ENCODE results near the gene LAMA1. TPM values are rescaled to one million over a fixed set of nuclear protein-coding genes. Genes with fewer than 3 reads are reported as not detected.

LAMA1 gene
- total RNA-seq, 2 donors from 2014 or later, result 0.15 to 1.1 TPM

DNA sequence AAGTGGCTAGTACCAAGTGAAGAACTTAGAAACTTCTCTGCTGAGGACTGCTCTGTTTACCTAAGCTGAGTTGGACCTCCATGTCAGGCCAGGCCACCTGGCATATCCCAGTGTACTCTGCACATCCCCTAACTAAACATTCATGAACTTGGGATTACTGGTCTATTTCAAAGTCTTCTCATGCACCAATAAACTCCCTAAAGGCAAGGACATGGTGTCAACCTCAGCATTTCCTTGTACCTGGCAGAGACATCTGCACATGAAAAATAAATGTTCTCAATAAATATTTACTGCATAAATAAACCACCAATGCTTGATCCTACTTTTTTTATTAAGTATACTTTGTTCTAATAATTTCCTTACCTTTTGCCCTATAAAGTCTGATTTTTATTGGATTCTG is 124.8 kb downstream of the LAMA1 start:
- H3K4me1 ChIP-seq, result no peaks in the 10 kb centered on the region
- H3K27ac ChIP-seq, result no peak overlapping the region
- H3K4me3 ChIP-seq, result no peak overlapping the region
- H3K9me3 ChIP-seq, result no peaks in the 10 kb centered on the region
- TF ChIP-seq, protein P1, sequence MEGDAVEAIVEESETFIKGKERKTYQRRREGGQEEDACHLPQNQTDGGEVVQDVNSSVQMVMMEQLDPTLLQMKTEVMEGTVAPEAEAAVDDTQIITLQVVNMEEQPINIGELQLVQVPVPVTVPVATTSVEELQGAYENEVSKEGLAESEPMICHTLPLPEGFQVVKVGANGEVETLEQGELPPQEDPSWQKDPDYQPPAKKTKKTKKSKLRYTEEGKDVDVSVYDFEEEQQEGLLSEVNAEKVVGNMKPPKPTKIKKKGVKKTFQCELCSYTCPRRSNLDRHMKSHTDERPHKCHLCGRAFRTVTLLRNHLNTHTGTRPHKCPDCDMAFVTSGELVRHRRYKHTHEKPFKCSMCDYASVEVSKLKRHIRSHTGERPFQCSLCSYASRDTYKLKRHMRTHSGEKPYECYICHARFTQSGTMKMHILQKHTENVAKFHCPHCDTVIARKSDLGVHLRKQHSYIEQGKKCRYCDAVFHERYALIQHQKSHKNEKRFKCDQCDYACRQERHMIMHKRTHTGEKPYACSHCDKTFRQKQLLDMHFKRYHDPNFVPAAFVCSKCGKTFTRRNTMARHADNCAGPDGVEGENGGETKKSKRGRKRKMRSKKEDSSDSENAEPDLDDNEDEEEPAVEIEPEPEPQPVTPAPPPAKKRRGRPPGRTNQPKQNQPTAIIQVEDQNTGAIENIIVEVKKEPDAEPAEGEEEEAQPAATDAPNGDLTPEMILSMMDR (IDR thresholded peaks at IDR 0.05), result no peak
- DNase-seq (ENCODE audit: low spot score), result no peak
- no peaks in the 10 kb centered on the region for H3K27me3 ChIP-seq
- H3K36me3 ChIP-seq, result no peaks in the 10 kb centered on the region

DNA sequence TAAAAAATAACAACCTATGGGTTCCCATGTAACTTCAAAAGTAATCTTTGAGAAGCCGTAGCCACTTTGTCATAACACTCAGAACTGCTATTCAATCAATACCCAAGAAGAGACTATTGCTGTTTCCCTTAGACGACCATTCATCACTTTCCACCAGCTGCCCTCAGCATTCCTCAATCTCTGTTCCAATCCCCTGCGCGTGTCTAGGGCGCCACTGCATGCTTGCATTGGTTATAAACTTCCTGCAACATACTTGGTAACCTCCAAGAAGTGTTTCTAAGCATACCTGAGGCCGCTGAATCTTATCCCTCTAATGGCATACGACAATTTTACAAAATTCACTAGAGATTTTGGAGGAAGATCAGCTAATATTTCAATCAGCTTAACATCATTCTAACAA is 134.2 kb downstream of the LAMA1 start:
- Histone ChIP-seq H3K36me3 (no peaks in the 10 kb centered on the region), H3K4me3 (no peak overlapping the region), H3K9me3 (no peaks in the 10 kb centered on the region), H3K4me1 (no peaks in the 10 kb centered on the region), H3K27ac (no peak overlapping the region), H3K27me3 (no peaks in the 10 kb centered on the region)
- TF ChIP-seq, protein P1 (IDR thresholded peaks at IDR 0.05), result no peak
- no peak for DNase-seq (ENCODE audit: low spot score)

DNA sequence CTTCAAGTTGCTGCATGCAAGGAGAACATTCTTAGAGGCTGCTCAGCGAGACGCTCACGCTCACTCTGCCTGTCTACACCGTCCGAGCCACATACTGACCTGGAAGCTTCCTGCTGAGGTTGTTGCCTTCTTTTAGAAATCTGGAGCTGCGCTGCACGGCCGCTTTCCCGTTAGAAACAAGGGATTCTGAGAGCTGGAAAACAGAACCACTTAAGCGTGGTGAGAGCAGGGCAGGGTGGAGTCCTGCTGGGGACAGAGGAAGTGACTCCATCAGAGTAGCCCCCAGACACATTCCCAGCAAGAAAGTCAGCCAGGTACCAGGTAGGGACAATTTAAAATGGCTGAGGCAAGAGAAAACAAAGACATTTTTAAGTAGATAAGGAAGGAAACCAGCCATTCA is 135.2 kb downstream of the LAMA1 start:
- no peaks in the 10 kb centered on the region for H3K4me1 ChIP-seq
- DNase-seq (ENCODE audit: low spot score), result no peak
- H3K36me3 ChIP-seq, result no peaks in the 10 kb centered on the region
- TF ChIP-seq, protein P1 (IDR thresholded peaks at IDR 0.05), result no peak
- H3K4me3 ChIP-seq, result no peak overlapping the region
- no peak overlapping the region for H3K27ac ChIP-seq
- H3K27me3 ChIP-seq, result no peaks in the 10 kb centered on the region
- no peaks in the 10 kb centered on the region for H3K9me3 ChIP-seq

DNA sequence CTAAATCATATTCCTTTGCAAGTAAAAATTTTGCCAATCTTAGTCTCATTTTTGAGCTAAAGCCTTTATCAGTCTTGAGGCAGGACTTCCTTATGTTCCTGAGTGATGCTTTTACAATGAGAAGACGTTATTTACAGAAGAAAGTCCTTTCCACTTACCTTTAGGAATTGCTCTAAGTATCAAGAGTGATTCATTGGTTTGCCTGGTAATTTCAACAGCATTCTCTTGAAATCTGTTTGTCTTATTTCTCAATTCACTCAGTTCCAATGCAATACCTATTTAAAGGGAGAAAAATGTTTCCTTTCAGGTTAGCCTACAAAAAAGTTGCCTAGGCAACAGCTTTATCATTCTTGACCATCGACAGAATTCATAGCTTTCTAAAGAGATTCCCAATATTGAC is 137.2 kb downstream of the LAMA1 start:
- no peaks in the 10 kb centered on the region for H3K27me3 ChIP-seq
- H3K9me3 ChIP-seq, result no peaks in the 10 kb centered on the region
- TF ChIP-seq, protein P1 (IDR thresholded peaks at IDR 0.05), result no peak
- no peak overlapping the region for H3K27ac ChIP-seq
- H3K4me3 ChIP-seq, result no peak overlapping the region
- no peaks in the 10 kb centered on the region for H3K4me1 ChIP-seq
- DNase-seq (ENCODE audit: low spot score), result no peak
- H3K36me3 ChIP-seq, result no peaks in the 10 kb centered on the region

DNA sequence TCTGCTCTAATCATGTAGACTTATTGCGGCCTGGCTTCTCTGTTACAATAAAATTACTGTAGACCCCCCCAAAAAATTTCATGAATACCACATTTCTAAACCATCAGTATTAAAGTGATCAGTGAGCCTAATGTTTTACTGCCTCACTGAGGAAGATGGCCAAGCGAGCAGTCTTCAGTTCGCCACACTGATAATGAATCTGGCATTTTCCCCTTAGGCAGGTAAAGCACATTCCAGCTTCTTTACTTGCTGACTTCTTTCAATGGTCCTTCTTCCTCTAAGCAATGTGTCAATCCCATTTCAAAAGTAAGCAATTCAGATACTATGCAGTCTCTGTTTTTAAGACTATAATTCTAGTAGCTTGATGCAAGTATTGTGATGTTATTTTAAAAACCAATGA is 137.6 kb downstream of the LAMA1 start:
- no peaks in the 10 kb centered on the region for H3K36me3 ChIP-seq
- DNase-seq (ENCODE audit: low spot score), result no peak
- TF ChIP-seq, protein P1 (IDR thresholded peaks at IDR 0.05), result no peak
- no peaks in the 10 kb centered on the region for H3K27me3 ChIP-seq
- H3K27ac ChIP-seq, result no peak overlapping the region
- H3K4me1 ChIP-seq, result no peaks in the 10 kb centered on the region
- no peak overlapping the region for H3K4me3 ChIP-seq
- no peaks in the 10 kb centered on the region for H3K9me3 ChIP-seq

DNA sequence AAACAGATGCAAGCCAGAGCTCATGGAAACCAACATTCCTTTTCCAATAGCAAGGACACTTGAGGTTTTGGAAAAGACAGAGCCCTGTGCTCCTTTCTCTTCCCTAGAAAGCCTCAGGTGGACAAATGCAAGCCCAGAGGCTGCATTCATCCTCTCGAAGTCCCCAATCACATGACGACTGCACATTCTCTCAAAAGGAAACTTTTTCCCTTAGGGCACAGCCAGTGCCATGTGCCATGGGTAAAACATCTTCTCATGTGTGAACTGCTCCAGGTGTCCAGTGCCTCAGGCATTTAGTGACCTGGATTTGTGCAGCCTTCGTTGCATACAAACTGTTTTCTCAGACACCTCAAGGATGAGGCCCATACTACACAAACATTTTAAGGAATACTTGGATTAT is 140.7 kb downstream of the LAMA1 start:
- Histone ChIP-seq H3K27ac (no peak overlapping the region), H3K4me1 (no peaks in the 10 kb centered on the region), H3K36me3 (no peaks in the 10 kb centered on the region), H3K27me3 (no peaks in the 10 kb centered on the region), H3K9me3 (no peaks in the 10 kb centered on the region), H3K4me3 (no peak overlapping the region)
- TF ChIP-seq, protein P1 (IDR thresholded peaks at IDR 0.05), result no peak
- DNase-seq (ENCODE audit: low spot score), result no peak
